Occipital lobe (tissue), 2 donors: ENCODE results near the gene ZNF76. TPM values are rescaled to one million over a fixed set of nuclear protein-coding genes. Genes with fewer than 3 reads are reported as not detected.
"Not testable (repeated sequence)": the region's sequence is repeated elsewhere in the genome, so short reads cannot be mapped to it uniquely, and the experiment has no call there.

Source experiments
- DNase-seq: peaks from one replicate; lab custom pipeline; 2025; lab: John Stamatoyannopoulos, UW
- total RNA-seq: library from RNA; depleted of rRNA; stranded (reverse); fragments of >200 nt; gene quantifications from one replicate; pipeline ENCODE4 v1.2.3, GENCODE V29; 2014

ZNF76 gene
- total RNA-seq, 1 donor from 2014 or later = 11.1 TPM

DNA sequence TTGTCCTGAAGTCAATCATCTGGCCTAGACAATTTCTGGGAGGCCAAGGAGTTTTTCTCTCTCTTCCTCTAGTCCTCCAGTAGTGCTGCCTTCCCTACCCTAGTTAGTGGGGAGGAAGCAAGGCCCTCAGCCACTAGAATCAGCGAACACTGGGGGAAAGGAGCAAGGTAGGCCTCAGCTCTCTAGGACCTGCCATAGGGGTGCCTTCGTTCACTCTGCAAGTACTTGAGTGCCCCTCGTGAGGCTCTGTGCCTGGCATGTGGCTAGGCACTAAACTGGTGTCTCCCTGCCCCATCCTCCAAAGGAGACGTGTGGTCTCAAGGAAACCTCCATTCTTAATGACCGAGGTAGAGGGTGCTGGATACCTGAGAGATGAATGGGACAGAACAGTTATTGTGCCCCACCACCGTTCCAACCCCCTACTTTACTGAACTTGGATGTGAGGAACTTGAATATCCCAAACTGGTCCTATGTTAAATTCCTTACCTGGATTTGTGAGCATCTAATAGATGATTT lies 39.1 kb downstream of the ZNF76 start:
- DNase-seq = no peak

GRCh38 chr6:35299674-35300073 lies 40.1 kb downstream of the ZNF76 start:
- DNase-seq = no peak

- DNase-seq = no peak
These were observed 41.3 kb downstream of the ZNF76 start for GRCh38 chr6:35300848-35301247.

DNA sequence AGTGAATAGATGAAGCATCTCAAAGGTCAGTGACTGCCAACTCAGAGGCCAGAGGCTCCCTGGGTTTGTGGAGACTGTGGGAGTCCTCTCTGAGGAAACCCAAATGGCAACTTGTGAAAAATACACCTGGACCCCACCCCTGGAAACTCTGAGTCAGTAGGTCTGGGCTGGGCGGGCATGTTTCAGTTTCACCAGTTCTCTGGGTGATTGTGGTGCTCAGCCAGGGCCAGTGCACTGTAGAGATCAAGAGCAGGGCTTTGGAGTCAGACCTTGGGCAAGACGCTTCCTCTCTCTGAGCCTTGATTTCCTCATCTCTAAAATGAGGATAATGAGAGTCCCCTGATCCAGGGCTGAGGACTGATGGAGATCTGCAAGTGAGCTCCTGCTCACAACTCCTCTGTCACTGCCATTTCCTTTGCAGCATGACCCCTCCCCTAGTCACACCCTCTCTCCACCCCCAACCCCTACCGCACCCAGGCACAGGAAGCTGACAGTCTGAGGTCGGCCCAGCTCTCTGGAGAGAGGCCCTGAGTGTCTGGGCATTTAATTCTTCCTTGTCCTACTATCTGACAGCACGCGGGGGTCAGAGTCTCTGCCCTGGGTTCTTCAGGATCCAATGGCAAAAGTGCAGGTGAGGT lies 43.2 kb downstream of the ZNF76 start:
- DNase-seq = no peak

DNA sequence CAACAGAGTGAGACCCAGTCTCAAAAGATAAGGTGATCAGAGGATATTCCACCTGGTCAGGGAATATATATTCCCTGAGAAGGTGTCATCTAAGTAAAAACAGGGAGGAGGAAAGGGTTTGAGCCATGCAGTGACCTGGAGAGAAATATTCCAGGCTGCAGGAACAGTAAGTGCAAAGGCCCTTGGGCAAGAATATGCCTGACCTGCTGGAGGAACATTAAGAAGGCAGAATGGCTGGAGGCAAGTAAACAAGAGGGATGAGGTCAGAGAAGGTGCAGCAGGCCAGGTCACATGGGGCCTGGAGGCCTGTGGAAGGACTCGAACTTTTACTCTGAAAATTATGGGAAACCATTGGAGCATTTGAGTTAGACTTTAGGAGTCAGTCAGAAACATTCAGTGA lies 44.8 kb downstream of the ZNF76 start:
- no peak for DNase-seq

DNA sequence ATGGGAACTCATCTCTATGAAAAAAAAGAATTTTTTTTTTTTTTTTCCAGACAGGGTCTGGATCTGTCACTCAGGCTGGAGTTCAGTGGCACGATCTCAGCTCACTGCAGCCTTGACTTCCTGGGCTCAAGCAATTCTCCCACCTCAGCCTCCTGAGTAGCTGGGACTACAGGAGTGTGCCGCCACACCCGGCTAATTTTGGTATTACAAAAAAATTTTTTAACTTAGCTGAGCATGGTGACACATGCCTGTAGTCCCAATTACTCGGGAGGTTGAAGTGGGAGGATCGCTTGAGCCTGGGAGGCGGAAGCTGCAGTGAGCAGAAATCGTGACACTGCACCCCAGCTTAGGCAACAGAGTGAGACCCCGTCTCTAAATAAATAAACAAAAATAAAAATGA lies 45.6 kb downstream of the ZNF76 start:
- no peak for DNase-seq

DNA sequence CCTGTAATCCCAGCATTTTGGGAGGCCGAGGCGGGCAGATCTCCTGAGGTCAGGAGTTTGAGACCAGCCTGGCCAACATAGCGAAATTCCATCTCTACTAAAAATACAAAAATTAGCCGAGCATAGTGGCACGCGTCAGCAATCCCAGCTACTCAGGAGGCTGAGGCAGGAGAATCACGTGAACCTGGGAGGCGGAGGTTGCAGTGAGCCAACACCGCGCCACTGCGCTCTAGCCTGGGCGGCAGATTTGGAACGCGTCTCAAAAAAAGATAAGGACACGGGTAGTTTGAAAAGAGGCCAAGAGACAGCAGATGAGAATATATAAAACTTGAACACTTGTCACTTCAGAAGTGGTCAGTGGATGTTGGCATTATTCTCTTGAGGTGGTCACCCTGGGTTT lies 47.6 kb downstream of the ZNF76 start:
- not testable (repeated sequence) for DNase-seq

DNA sequence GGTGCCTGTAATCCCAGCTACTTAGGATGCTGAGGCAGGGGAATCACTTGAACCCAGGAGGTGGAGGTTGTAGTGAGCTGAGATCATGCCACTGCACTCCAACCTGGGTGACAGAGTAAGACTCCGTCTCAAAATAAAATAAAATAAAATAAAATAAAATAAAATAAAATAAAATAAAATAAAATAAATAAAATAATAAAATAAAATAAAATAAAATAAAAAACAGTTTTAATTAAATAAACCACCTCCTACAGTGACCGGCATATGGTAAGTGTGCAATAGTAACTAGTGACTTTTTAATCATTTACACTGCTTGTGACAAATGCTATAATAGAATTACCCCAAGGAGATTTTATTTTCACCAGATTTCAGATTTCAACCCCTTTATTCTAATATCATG lies 49.0 kb downstream of the ZNF76 start:
- not testable (repeated sequence) for DNase-seq

- DNase-seq = no peak
These were observed 50.2 kb downstream of the ZNF76 start for GRCh38 chr6:35309611-35310264.

DNA sequence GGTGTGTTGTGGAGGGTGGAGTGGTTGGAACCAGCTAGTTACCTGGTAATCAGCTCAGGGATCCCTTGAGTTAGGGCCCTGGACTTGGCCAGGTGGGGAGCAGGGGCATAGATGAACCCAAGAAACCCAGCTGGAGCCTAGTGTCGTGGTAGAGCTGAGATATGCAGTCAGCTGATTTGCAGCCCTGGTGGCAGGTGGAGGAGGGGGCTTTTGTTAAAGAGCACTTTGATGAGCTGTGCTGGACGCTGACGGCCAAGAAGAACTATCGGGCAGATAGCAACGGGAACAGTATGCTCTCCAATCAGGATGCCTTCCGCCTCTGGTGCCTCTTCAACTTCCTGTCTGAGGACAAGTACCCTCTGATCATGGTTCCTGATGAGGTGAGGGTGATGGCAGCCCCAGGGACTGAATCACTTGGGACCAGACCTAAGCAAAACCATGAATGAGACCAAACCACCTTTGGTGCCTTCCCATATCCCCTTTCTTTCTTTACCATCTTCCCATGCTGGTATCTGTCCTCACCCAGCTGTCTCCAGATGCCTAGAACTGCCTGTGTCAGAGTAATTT lies 50.8 kb downstream of the ZNF76 start:
- no peak for DNase-seq

- no peak for DNase-seq
These were observed 52.0 kb downstream of the ZNF76 start for GRCh38 chr6:35311390-35312075.

DNA sequence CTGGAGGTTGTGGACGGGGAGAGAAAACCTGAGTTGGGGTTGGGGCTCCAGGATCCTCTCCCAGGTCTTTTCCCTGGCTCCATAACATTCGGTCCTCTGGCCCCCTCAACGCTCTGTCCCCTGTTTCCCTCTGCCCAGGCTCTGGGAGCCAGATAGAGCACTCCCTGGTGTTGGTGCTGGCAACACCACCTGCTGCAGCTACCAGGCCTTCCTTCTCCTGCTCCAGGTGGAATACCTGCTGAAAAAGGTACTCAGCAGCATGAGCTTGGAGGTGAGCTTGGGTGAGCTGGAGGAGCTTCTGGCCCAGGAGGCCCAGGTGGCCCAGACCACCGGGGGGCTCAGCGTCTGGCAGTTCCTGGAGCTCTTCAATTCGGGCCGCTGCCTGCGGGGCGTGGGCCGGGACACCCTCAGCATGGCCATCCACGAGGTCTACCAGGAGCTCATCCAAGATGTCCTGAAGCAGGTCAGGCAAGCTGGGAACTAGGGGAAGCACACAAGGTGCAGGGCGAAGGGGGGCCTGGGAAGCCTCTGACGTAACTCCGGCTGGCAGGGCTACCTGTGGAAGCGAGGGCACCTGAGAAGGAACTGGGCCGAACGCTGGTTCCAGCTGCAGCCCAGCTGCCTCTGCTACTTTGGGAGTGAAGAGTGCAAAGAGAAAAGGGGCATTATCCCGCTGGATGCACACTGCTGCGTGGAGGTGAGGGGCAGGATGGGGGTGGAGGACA lies 52.7 kb downstream of the ZNF76 start:
- no peak for DNase-seq

GRCh38 chr6:35312807-35313206 lies 53.3 kb downstream of the ZNF76 start:
- DNase-seq = no peak

DNA sequence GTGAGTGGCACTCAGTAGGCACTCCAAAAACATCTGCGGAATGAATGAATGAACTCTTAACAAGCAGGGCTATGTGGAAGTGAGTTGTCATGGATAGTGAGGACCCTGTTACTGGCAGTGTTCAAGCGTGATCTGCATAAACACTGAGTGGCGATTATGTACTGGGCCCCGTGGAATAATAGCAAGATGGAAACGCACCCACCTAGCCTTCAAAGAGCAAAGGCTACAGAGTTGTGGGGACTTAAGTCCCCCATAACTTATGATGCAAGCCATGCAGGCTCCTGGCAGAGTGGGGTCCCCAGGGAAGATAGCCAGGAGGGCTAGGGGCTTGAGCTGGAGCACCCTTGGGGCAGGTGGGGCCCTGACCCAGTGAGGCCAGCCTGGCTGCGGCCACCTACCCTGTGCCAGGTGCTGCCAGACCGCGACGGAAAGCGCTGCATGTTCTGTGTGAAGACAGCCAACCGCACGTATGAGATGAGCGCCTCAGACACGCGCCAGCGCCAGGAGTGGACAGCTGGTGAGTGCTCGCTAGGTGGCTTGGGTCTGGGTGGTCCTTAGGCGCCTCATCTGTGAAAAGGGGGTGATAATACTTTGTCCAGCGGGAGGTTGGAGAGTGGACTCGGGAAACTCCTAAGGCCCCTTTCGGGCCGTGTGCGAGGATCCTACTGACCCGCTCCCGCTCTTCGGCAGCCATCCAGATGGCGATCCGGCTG lies 58.1 kb downstream of the ZNF76 start:
- DNase-seq = no peak

DNA sequence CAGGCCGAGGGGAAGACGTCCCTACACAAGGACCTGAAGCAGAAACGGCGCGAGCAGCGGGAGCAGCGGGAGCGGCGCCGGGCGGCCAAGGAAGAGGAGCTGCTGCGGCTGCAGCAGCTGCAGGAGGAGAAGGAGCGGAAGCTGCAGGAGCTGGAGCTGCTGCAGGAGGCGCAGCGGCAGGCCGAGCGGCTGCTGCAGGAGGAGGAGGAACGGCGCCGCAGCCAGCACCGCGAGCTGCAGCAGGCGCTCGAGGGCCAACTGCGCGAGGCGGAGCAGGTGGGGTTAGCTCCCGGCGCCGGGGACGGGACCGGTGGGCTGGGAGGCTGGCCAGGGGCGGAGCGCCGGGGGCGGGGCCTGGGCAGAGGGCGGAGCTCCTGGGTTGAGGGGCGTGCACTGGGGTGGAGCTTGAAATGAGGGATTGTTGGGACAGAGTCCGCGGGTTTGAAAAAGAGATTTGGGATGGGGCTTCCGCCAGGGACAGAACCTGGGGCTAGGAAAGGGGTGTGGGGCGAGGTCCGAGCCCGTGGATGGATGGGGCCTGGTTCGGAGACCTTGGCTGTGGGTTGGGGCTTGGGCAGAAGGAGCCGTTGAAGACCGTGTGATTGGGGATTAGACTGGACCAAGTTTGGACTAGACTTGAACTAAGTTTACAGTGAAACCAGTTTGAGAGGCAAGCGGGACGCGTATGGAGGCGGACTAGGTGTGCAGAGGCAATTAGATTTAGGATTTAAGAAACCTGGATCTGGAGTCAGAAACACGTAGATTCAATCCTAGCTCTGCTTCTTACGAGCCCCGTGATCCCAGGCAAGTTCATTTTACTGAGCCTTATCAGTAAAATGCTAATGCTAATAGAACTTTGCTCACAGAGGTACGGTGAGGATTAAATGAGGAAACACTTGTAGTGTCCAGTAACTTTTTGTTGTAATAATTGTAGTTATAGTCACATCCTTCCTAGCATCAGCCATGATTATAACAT lies 58.9 kb downstream of the ZNF76 start:
- DNase-seq = peak; percentile 82

DNA sequence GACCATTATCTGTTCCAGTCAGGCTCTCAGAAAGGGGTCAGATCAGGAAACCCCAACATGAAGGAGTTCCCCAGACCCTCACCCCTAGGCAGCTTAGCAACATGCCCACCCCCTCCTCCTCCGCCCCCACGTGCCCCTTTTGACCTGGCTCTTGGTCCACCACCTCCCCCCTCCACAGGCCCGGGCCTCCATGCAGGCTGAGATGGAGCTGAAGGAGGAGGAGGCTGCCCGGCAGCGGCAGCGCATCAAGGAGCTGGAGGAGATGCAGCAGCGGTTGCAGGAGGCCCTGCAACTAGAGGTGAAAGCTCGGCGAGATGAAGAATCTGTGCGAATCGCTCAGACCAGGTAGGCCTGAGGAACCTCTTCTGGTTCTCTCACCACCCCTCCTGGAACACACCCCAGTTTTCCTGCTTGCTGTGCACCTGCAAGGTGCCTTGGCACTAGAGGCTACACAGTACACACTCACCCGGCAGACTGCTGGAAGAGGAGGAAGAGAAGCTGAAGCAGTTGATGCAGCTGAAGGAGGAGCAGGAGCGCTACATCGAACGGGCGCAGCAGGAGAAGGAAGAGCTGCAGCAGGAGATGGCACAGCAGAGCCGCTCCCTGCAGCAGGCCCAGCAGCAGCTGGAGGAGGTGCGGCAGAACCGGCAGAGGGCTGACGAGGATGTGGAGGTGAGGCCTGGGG lies 60.0 kb downstream of the ZNF76 start:
- DNase-seq = no peak

DNA sequence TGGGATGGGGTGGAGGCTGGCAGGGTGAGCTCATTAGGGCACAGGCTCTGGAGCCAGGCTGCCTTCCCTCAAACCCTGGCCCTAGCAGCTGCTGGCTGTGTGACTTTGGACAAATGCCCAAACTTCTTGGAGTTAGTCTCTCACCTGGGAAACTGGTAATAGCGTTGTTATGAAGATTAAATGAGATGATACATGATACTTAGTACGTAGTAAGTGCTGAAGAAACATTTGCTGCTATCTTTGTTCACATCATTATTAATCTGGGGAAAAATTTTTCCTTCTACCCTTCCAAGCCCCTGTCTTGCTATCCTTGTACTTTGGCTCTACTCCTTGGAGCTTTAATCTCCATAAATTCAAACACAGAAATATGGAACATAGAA lies 60.5 kb downstream of the ZNF76 start:
- DNase-seq = no peak

GRCh38 chr6:35321091-35321490 lies 61.6 kb downstream of the ZNF76 start:
- no peak for DNase-seq

DNA sequence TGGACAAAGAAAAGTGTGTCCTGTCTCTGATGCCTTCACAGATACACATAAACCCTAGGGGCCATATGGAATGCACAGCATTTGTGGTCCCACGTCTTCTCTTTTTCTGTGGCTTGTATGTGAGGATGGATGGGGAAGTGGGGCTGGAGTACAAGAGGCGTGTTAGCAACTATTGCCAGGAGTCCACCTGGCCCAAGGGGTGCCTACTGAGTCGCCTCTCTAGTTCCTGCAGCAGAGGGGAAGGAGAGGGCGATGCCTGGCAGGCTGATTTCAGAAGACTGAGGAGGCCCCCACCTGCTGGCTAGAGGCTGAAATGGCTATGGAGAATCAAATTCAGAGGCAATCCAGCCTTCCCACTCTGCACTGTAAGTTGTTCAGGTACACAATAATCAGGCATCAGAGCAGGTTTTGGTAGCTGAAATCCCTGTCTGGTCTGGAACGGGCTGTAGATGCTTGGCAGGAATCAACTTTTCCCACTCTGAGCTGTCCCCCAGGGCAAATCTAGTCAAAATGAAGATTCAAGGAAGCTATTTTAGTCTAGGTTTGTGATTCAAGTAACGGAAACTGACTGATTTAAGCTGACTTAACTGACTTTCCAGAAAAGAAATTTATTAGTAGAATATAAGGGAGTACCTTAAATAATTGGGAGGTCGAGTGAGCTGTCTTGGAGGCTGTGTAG lies 68.0 kb downstream of the ZNF76 start:
- DNase-seq = no peak
